ENCODE data around the gene ACVRL1.

The ACVRL1 gene

DNA sequence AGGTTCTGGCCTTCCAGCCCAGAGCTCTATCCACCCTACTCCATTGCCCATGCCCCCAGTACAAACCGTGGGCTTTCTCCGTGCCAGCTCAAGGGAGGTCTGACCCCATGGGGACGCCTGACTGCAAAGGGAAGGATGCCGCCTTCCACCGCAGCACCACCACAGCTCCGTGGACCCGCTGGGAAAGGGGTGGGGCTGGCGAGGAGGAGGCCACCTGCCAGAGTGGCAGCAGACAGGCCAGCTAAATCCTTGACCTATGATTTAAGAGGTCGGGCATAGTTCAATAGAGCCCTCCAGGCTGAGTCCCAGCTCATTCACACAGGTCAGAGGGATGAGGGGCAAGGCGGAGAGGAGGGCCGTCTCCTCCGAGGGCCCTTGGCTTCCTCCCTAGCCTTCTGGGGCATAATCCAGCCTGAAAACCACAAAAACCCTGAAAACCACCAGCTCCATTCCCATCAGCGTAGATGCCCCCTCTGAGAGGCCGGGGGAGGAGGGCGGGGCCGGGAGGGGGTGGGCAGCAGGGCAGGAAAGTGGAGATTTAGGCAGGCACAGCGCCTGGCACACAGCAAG lies 43.9 kb upstream of the ACVRL1 start:
- Histone ChIP-seq H3K4me1 (ENCODE audit: control insufficient read depth, low read length) (no peaks in the 10 kb centered on the region), H3K27me3 (ENCODE audit: control insufficient read depth, low read length) (peaks cover 11% of the 10 kb centered on the region; the same call in 1 of the 2 replicates), H3K4me2 (ENCODE audit: low read length) (no peak overlapping the region), H3K79me2 (ENCODE audit: control insufficient read depth, low read length) (no peaks in the 10 kb centered on the region), H3K36me3 (ENCODE audit: control insufficient read depth, low read length) (no peaks in the 10 kb centered on the region), H4K20me1 (ENCODE audit: control insufficient read depth, insufficient read depth, low read depth, low read length) (no peaks in the 10 kb centered on the region), H3K4me3 (ENCODE audit: low read length) (no peak overlapping the region), H3F3A (ENCODE audit: control insufficient read depth, insufficient read depth) (no peaks in the 10 kb centered on the region), H3K27ac (ENCODE audit: low read depth, low read length) (no peak overlapping the region), H3K9me2 (replicated peaks; ENCODE audit: control insufficient read depth, low read length) (no peaks in the 10 kb centered on the region), H3K9me3 (ENCODE audit: control insufficient read depth, insufficient read depth, low read length) (no peaks in the 10 kb centered on the region)
- TF ChIP-seq, protein P1, sequence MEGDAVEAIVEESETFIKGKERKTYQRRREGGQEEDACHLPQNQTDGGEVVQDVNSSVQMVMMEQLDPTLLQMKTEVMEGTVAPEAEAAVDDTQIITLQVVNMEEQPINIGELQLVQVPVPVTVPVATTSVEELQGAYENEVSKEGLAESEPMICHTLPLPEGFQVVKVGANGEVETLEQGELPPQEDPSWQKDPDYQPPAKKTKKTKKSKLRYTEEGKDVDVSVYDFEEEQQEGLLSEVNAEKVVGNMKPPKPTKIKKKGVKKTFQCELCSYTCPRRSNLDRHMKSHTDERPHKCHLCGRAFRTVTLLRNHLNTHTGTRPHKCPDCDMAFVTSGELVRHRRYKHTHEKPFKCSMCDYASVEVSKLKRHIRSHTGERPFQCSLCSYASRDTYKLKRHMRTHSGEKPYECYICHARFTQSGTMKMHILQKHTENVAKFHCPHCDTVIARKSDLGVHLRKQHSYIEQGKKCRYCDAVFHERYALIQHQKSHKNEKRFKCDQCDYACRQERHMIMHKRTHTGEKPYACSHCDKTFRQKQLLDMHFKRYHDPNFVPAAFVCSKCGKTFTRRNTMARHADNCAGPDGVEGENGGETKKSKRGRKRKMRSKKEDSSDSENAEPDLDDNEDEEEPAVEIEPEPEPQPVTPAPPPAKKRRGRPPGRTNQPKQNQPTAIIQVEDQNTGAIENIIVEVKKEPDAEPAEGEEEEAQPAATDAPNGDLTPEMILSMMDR (IDR thresholded peaks at IDR 0.05; ENCODE audit: low read depth, low read length, poor library complexity, severe bottlenecking), result no peak
- no peak for TF ChIP-seq EZH2phosphoT487 (IDR thresholded peaks at IDR 0.05; ENCODE audit: borderline replicate concordance, low read length)

DNA sequence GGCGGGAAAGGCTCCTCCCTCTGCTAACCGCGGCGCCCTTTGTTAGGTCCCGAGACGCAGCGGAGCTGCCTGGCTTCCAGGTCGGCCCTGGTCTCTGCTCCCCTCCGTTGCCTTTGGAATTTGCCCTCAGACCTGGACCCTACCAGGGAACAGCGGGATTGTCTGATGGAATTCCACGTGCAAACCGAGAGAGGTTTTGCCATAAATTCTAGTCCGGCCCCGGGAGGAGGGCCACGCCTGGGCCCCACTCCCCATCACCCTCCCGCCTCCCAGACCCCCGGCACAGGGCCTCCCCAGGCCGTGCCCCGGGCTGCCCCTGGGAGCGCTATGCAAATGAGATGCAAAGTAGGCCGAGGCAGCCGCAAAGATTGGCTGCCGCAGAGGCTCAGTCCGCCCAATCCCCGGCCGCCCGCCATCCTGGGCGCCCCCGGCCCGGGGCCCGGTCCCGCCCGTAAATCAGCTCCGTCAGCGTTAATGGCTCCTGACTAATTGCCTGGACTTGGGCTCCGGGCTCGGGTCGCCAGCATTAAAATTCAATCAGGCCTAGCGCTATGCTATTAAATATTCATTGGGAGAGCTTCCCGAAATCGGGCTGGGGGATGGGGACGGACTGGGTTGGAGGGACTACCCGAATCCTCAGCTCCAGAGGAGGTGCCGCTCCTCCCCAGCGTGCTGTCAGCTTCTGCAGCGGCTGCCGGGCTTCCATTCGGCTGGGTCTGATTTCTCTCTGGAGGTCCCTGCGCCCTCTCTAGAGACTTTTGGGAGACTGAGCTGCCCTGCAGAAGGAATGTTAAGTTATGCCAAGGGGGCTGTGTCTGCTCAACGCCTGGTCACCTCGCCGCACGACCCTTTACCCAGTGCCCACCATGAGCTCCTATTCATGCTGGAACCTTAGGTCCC lies 43.1 kb upstream of the ACVRL1 start:
- no peak for TF ChIP-seq EZH2phosphoT487 (IDR thresholded peaks at IDR 0.05; ENCODE audit: borderline replicate concordance, low read length)
- TF ChIP-seq, protein P1 (IDR thresholded peaks at IDR 0.05; ENCODE audit: low read depth, low read length, poor library complexity, severe bottlenecking), result no peak
- no peaks in the 10 kb centered on the region for H3K4me1 ChIP-seq (ENCODE audit: control insufficient read depth, low read length)
- no peak overlapping the region for H3K4me3 ChIP-seq (ENCODE audit: low read length)
- no peaks in the 10 kb centered on the region for H4K20me1 ChIP-seq (ENCODE audit: control insufficient read depth, insufficient read depth, low read depth, low read length)
- peaks cover 11% of the 10 kb centered on the region; the same call in 1 of the 2 replicates for H3K27me3 ChIP-seq (ENCODE audit: control insufficient read depth, low read length)
- H3K4me2 ChIP-seq (ENCODE audit: low read length), result no peak overlapping the region
- no peaks in the 10 kb centered on the region for H3K36me3 ChIP-seq (ENCODE audit: control insufficient read depth, low read length)
- H3F3A ChIP-seq (ENCODE audit: control insufficient read depth, insufficient read depth), result no peaks in the 10 kb centered on the region
- H3K9me2 ChIP-seq (replicated peaks; ENCODE audit: control insufficient read depth, low read length), result no peaks in the 10 kb centered on the region
- H3K9me3 ChIP-seq (ENCODE audit: control insufficient read depth, insufficient read depth, low read length), result no peaks in the 10 kb centered on the region
- H3K27ac ChIP-seq (ENCODE audit: low read depth, low read length), result no peak overlapping the region
- no peaks in the 10 kb centered on the region for H3K79me2 ChIP-seq (ENCODE audit: control insufficient read depth, low read length)

DNA sequence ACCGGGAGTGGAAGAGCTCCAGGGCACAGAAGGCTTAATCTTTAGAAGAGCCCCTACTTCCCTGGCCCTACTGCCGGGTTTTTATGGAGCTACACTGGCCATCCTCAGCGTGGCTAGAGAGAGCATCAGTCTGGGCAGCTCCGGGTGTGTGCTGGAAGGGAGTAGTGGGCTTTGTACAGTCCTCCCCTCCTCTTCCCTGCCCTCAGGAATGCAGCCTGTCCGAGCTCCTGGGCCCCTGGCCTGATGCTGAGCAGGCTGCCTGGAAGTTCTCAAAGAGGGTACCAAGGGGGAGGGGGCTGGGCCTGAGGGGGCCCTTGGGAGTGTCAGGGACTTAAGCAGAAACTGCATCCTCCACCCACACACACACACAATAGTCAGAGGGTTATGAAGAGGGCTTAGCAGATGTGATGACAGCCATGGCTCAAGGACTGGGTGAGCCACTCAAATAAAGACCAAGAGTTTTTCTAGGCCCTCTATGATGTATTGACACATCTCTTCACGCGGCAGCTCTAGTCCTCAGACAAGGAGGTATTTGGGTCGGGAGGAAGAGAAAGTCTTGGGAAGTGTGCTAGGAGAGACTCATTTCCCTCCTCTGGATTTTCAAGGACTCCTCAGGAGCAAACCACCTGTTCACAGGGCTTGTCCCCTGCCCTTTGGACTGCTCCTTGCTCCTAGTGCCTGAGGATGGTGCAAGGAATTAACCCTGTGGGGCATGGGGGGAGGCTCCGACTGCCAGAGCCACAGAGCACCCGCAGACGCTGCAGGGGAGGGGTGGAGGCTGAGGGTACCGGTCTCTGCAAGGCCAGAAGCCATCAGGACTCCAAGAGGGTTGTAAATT lies 42.3 kb upstream of the ACVRL1 start:
- H4K20me1 ChIP-seq (ENCODE audit: control insufficient read depth, insufficient read depth, low read depth, low read length), result no peaks in the 10 kb centered on the region
- H3K9me3 ChIP-seq (ENCODE audit: control insufficient read depth, insufficient read depth, low read length), result no peaks in the 10 kb centered on the region
- no peak for TF ChIP-seq EZH2phosphoT487 (IDR thresholded peaks at IDR 0.05; ENCODE audit: borderline replicate concordance, low read length)
- TF ChIP-seq, protein P1 (IDR thresholded peaks at IDR 0.05; ENCODE audit: low read depth, low read length, poor library complexity, severe bottlenecking), result no peak
- H3K4me1 ChIP-seq (ENCODE audit: control insufficient read depth, low read length), result no peaks in the 10 kb centered on the region
- no peak overlapping the region for H3K4me2 ChIP-seq (ENCODE audit: low read length)
- no peaks in the 10 kb centered on the region for H3K79me2 ChIP-seq (ENCODE audit: control insufficient read depth, low read length)
- H3K4me3 ChIP-seq (ENCODE audit: low read length), result no peak overlapping the region
- H3K27ac ChIP-seq (ENCODE audit: low read depth, low read length), result no peak overlapping the region
- H3F3A ChIP-seq (ENCODE audit: control insufficient read depth, insufficient read depth), result no peaks in the 10 kb centered on the region
- no peaks in the 10 kb centered on the region for H3K36me3 ChIP-seq (ENCODE audit: control insufficient read depth, low read length)
- peaks cover 11% of the 10 kb centered on the region; the same call in 1 of the 2 replicates for H3K27me3 ChIP-seq (ENCODE audit: control insufficient read depth, low read length)
- no peaks in the 10 kb centered on the region for H3K9me2 ChIP-seq (replicated peaks; ENCODE audit: control insufficient read depth, low read length)
